GM18508 (cell line): ENCODE data around the gene MRPL54.

Experiments used
- ATAC-seq: cut with Tn5 transposase; IDR thresholded peaks from one replicate; pipeline ENCODE4 v1.9.1; 2021; ENCODE audit warnings: moderate number of reproducible peaks; ENCODE audit not compliant: insufficient read depth, unreplicated experiment

The MRPL54 gene

DNA sequence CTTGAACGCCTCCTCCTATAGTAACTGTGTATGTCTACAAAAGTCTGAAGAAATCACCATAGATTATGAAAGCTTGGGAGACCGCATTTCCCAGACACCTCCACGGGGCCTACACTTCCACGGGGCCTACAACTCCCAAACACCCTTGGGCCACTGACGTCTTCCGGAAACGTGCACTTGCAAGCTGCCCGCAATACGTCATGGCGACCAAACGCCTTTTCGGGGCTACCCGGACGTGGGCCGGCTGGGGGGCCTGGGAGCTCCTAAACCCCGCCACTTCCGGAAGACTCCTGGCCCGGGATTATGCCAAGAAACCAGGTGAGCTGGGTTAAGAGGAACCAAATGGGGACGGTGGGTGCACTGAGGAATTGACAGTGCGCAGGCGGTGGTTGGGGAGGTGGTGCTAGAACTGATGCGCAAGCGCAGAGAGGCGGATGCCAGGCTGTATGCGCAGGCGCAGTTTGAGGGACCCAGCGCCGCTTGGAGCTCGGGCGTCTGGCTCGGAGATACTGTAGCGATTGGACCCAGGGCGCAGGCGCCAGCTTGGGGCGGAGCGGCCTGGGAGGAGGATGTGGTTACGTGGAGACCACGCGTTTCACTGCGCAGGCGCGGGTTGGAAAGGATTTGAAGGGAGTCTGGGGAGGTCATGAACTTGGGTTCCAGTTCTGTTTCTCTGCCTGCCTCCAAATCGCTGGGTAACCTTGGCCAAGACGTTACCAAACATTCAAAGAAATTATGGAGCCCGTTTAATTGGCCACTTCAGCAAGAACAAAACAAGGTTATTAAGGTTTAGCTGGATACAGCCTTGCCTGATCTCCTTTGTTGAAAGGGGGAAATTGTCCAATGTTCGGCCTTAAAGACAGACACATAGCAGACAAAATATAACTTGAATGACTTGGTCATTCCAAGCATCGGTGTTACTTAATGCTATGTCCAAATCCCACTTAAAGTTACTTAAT lies at the start of gene MRPL54:
Gene MRPL54 (plus strand): TSS at position 182 of the 959 bp plus-strand sequence. CDS start 19 bp downstream, at position 201.
- ATAC-seq, result peak; percentile 48

DNA sequence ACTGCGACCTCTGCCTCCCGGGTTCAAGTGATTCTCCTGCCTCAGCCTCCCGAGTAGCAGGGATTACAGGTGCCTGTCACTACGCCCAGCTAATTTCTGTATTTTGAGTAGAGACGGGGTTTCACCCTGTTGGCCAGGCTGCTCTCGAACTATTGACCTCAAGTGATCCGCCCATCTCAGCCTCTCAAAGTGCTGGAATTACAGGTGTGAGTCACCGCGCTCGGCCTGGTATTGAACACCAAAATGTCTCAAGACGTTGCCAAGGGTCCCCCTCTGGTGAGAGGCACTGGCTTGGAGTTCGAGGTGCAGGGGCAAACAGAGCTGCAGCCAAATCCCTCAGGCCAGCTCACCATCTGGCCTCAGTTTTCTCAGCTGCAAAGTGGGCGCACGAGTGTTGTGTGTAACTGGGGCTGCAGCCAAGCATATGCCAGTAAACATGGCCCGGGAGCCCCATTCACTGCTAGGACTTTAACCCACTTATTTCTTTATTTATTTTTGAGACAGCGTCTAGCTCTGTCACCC lies 46.3 kb upstream of the MRPL54 start:
- no peak for ATAC-seq

DNA sequence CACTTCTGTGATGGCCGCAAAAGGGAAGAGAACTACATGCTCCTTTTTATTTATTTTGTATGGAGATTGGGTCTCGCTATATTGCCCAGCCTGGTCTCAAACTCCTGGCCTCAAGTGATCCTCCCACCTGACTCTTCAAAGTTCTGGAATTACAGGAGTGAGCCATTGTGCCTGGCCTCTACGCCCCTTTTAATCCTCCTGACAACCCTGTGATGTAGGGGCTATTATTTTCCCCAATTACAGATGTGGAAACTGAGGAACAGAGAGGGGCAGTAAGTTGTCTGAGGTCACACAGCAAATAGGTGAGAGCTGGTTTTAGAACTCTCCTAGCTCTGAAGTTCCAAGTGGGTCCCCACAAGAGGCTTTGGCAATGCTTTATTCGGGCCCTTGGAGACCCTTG lies 42.6 kb upstream of the MRPL54 start:
- no peak for ATAC-seq

DNA sequence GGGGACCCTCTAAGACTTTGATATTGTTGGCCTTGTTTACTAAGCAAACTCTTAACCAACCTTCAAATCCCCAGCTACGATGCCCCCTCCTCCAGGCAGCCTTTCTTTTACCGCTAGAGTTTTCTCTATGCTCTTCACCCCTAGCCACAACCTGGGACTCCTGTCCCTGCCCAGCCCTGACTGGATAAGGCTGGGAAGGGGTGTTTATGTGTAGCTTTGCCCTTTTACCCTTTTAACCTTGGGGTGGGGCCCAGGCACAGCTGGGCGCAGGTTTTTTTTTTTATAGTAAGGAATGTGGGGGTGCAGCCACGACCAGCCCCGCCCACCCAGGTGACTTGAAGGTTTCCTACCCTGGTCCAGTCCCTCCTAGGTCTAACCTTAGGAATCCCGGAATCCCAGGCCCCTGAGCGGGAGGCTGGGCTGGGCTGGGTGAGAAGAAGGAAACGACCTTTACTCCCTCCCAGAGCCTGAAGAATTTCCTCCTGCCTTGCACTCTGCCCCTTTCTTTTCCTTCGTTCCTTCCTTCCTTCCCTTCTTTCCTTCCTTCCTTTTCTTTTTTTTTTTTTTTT lies 42.0 kb upstream of the MRPL54 start:
- ATAC-seq, result no peak

DNA sequence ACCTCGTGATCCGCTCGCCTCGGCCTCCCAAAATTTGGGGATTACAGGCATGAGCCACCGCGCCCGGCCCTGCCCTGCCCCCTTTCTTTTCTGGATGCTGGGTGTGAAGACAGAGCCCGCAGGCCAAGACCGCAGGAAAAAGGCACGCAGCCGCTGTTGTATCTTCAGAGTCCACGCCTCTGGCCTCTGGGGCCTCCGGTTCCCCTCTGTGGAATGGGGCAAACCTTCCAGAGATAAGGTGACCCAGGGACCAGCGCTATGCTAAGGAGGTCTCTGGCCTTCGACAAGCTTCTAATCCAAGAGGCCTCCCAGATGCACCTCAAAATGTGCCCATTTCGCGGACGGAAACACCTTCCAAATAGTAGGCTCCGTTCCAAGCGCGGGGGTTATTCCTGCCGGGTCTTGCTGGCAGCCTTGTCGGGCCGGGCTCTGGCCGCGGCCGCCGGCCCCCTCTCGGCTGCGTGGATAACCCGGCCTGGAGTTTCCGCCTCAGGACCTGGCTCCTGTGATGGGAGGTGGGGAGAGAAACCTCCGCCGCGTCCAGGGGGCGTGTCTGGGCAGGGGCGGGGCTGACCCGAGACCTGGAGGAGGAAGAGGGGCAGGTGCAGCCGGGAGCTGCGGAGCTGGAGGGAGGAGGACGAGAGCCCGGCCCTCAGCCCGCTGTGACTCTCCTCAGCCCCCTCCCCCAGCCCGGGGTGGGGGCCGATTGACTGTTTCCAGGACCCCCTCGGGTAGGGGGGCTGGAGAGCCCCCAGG lies 41.2 kb upstream of the MRPL54 start:
- ATAC-seq, result no peak

DNA sequence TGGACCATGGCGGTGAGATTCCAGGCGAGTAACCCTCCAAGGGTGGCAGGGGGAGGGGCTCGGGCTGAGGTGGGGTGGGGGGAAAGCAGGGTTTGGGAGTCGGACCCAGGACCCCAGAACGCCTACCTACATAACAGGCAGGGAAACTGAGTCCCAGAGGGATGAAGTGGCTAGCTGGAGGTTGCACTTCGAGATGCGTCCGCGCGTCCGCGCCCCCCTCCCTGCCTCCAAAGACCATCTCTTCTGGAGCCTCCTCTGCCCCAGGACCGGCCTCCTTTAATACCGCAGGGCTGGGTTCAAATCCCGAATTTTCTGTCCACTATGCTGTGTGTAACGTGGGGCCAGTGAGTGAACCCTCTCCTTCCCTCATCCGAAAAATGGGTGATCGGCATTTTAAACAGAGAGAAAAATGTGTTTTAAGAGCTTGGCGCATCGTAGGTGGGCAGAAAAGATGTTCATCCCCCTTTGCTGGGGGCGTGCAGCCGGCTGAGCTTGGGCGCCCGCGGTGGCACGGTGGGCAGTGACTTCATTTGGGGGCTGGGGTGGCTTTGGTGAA lies 40.5 kb upstream of the MRPL54 start:
- no peak for ATAC-seq

DNA sequence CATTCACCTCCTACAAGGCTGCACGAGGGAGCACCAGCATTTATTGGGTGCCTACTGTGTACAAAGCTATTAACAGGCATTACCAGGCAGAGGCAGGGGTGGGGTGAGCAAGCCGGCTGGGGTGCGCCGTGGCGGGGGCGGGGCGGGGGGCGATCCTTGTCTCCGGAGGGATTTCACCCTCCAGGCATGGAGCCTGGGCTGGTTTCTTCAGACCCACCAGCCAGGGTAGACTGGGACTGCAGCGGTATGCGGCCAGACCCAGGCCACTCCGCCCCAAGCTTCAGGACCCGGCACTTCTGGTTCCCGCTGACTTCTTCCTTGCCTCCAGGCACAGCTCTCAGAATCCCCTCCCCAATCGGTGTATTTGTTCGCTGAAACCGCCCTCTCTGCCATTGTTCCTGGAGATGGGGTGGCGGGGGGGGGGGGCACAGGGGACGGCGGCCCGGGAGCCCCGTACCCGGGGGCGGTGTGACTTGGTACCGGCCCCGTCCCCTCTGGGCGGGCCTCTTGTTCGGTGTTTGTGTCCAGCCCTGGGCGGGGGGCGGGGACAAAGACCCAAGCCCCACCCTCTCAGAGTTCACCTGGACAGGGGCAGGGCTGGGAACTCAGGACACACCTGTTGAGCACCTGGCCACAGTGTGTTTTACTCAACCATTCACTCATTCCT lies 39.9 kb upstream of the MRPL54 start:
- ATAC-seq, result no peak

DNA sequence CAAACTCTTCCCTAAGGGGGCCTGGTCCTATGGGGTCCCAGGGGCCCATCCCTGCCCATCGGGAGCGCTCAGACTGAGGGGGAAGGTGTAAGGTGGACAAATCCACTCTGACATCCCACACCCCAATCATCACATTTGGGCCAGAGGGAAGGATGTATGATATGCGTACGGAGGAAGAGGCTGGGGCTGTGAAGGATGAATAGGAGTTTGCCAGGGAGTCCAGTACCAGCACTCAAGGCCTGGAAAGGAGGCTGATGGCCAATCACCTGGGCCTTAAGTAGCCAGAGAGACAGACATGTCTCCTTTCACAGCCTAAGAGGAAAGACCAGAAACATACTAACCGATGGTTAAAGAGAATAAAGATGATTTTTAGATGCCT lies 39.4 kb upstream of the MRPL54 start:
- no peak for ATAC-seq

DNA sequence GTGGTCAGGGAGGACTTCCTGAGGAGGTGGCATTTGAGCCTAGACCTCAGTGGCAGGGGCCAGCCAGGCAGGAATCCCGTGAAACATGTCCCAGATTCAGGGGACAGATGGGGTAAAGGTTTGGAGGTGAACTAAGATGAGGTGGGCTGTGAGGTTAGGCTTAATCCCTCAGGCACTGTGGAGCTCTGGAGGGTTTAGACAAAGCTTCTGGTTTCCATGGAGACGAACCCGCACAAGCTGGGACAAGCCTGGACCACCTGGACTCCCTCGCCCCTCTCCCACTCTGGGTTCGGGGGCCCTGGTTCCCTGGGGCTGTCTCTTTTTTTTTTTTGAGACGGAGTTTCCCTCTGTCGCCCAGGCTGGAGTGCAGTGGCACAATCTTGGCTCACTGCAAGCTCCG lies 38.6 kb upstream of the MRPL54 start:
- no peak for ATAC-seq

DNA sequence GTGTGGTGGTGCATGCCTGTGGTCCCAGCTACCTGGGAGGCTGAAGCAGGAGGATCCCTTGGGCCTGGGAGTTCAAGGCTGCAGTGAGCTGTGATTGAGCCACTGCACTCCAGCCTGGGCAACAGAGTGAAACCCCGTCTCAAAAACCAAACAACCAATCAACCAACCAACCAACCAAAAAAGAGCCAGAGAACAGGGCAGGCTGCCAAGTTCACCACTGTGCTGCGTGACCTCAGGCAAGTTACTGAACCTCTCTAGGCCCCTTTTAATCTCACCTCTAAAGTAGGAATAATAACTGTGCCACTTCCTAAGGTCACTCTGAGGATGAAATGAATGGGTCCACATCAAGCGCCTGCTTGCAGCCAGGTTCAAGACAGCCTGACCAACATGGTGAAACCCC lies 37.4 kb upstream of the MRPL54 start:
- ATAC-seq, result no peak

DNA sequence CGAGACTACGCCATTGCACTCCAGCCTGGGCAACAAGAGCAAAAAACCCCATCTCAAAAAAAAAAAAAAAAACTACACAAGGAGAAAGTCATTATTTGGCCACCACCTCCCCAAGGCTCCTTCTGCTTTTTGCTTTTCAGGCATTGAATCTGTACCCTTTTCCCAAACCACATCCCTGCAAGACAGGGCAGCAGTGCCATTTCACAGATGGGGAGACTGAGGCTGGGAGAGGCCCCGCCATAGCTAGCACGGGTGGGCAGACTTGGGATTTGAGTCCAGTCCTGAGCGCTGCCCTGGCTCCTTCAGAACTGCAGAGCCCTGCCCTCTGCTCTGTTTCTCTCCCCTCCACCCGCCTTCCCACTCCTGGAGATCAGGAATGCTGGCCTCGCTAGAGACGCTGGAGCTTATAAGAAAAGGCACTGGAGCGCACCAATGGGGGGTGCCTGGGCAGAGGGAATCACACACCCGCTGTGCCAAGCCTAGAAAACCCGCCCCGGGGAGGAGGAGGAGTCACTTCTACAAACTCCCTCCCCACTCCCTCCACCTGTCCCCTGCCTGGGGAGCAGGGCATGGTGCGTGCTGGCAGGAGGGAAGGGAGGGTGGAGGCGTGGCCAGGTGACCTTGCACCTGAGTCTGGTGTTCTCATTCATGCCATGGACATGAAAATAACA lies 36.7 kb upstream of the MRPL54 start:
- ATAC-seq, result no peak

DNA sequence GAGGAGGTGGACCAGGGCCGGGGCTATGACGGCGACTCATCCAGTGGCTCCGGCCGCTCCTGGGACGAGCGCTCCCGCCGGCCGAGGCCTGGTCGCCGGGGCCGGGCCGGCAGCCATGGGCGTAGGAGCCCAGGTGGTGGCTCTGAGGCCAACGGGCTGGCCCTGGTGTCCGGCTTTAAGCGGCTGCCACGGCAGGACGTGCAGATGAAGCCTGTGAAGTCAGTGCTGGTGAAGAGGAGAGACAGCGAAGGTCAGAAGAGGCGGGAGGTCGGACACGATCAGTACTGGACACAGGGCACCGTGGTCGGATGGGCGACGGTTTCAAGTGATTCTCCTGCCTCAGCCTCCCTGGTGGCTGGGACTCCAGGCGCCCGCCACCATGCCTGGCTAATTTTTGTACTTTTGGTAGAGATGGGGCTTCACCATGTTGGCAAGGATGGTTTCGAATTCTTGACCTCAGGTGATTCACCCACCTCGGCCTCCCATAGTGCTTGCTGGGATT lies 32.0 kb upstream of the MRPL54 start:
- no peak for ATAC-seq

DNA sequence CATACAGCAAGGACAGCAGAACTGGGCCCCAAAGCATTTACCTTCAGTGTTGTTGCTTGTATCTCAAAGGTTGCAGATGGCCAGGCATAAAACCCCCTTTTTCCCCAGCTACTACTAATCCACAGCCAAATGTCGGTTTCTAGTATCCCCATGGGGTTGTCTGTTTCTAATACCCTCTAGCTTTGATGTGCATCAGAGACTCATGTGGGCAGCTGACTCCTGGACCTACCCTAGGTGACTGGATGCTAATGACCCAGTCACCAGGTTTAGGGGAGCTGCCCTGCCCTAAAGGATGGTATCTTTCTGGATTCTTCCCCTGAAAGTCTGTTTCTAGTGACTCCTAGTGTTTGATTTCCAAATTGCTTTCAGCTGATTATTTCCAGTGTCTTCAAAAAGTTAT lies 30.4 kb upstream of the MRPL54 start:
- ATAC-seq, result no peak

DNA sequence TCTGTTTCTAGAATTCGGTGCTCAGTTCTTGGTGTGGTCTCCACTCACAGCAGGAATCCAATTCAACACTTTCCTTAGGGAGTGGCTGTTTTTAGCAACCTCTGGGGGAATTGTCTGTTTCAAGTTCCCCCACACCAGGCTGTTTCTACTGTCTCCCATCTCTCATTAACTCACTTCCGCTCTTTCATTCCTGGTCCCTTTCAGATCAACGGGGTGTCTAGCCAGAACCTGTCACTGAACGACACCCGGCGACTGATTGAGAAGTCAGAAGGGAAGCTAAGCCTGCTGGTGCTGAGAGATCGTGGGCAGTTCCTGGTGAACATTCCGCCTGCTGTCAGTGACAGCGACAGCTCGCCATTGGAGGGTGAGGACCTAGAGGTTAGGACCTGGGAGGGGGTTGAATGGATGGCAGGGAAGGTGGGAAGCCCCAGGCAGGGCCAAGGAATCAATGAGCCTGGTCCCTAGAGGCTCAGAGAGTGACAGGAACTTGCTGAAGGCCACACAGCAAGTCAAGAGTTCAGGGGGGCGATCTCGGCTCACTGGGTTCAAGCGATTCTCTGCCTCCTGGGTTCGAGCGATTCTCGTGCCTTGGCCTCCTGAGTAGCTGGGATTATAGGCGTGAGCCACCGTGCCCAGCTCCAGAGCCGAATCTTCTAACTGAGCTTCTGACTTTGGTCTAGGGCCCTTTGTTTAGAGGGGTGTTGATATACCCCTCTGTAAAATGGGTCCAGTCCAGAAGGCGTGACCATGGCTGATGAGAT lies 28.8 kb upstream of the MRPL54 start:
- no peak for ATAC-seq

DNA sequence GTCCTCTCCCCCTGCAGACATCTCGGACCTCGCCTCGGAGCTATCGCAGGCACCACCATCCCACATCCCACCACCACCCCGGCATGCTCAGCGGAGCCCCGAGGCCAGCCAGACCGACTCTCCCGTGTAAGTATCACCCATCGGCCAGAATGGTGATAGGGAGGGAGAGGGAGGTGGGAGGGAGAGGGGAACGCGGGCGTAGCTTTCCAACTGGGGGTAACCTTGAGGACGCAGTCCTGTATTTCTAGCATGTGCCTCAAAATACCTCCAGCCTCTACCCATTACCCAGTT lies 28.2 kb upstream of the MRPL54 start:
- no peak for ATAC-seq

DNA sequence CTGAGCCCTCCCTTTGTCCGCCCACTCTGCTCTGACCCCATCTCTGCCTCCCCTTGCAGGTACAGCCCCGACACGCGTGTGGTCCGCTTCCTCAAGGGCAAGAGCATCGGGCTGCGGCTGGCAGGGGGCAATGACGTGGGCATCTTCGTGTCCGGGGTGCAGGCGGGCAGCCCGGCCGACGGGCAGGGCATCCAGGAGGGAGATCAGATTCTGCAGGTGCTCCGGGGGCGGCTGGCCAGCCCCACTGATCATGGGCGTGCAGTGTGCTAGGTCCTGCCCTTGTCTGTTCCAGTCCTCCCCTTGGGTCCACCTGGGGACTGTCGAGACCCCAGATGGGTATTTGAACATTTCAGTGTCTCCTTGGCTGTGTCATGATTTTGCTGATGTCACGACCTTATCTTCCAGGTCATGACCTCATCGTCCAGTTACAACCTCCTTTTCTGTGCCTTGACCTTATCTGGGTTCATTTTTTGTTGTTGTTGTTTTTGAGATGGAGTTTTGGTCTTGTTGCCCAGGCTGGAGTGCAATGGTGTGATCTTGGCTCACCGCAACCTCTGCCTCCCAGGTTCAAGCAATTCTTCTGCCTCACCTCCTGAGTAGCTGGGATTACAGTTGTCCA lies 26.3 kb upstream of the MRPL54 start:
- ATAC-seq, result no peak

DNA sequence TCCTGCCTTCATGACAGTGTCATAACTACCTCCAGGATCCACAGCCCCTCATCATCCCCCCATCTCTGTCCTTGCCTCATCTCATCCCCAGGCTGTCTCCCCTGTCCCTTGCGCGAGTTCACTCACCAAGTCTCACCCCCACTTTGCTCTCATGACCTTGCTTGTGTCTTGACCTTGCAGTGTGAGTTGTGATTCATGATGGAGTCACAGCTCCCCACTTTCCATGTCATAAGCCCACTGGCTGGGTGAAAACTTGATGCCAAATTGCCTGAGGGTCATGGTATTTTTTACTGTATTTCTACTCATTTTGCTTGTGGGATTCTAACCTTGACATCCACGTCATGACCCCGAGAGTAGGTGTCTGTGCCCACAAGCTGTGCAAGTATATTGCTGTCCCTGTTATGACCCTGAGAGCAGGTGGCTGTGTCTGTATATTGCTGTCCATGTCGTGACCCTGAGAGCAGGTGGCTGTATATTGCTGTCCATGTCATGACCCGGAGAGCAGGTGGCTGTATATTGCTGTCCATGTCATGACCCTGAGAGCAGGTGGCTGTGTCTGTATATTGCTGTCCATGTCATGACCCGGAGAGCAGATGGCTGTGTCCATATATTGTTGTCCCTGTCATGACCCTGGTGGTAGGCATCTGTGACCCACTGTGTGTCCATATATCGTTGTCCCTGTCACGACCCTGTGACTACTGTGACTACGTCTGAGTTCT lies 24.8 kb upstream of the MRPL54 start:
- no peak for ATAC-seq
